ENCODE measurements around the gene PYURF.

Gene PYURF

GRCh38 chr4:88526221-88526815, 2.7 kb upstream of the PYURF start:
- DNase-seq, result peak; percentile 25 to 40
- no peak for TF ChIP-seq POLR2A (IDR thresholded peaks at IDR 0.05; ENCODE audit: low read length)
- no peak for TF ChIP-seq GATA1 (IDR thresholded peaks at IDR 0.05; ENCODE audit: low read depth, low read length)

- TF ChIP-seq POLR2A (IDR thresholded peaks at IDR 0.05; ENCODE audit: low read length), result no peak
- no peak for TF ChIP-seq GATA1 (IDR thresholded peaks at IDR 0.05; ENCODE audit: low read depth, low read length)
- DNase-seq, result peak; percentile 29 to 41
Measured at GRCh38 chr4:88524171-88524570, 595 bp upstream of the PYURF start.

GRCh38 chr4:88522702-88523324, 763 bp downstream of the PYURF start:
- DNase-seq, result peak; percentile 74 to 78

GRCh38 chr4:88518911-88519310, 4.7 kb downstream of the PYURF start:
- no peak for TF ChIP-seq GATA1 (IDR thresholded peaks at IDR 0.05; ENCODE audit: low read depth, low read length)
- TF ChIP-seq POLR2A (IDR thresholded peaks at IDR 0.05; ENCODE audit: low read length), result no peak

More at GRCh38 chr4:88522702-88523324, 763 bp downstream of the PYURF start:
- TF ChIP-seq GATA1 (IDR thresholded peaks at IDR 0.05; ENCODE audit: low read depth, low read length) (no peak), POLR2A (IDR thresholded peaks at IDR 0.05; ENCODE audit: low read length) (no peak)

GRCh38 chr4:88517825-88518224, 5.8 kb downstream of the PYURF start:
- TF ChIP-seq GATA1 (IDR thresholded peaks at IDR 0.05; ENCODE audit: low read depth, low read length) (no peak), POLR2A (IDR thresholded peaks at IDR 0.05; ENCODE audit: low read length) (no peak)
- no peak for DNase-seq

More at GRCh38 chr4:88518911-88519310, 4.7 kb downstream of the PYURF start:
- DNase-seq, result no peak

GRCh38 chr4:88516746-88517145, 6.8 kb downstream of the PYURF start:
- no peak for DNase-seq
- TF ChIP-seq POLR2A (IDR thresholded peaks at IDR 0.05; ENCODE audit: low read length), result no peak
- no peak for TF ChIP-seq GATA1 (IDR thresholded peaks at IDR 0.05; ENCODE audit: low read depth, low read length)

GRCh38 chr4:88514557-88515511, 8.7 kb downstream of the PYURF start:
- DNase-seq, result no peak
- TF ChIP-seq GATA1 (IDR thresholded peaks at IDR 0.05; ENCODE audit: low read depth, low read length) (no peak), POLR2A (IDR thresholded peaks at IDR 0.05; ENCODE audit: low read length) (no peak)

- no peak for DNase-seq
- no peak for TF ChIP-seq GATA1 (IDR thresholded peaks at IDR 0.05; ENCODE audit: low read depth, low read length)
- no peak for TF ChIP-seq POLR2A (IDR thresholded peaks at IDR 0.05; ENCODE audit: low read length)
Measured at GRCh38 chr4:88511236-88511635, 12.3 kb downstream of the PYURF start.

- no peak for DNase-seq
- TF ChIP-seq GATA1 (IDR thresholded peaks at IDR 0.05; ENCODE audit: low read depth, low read length), result no peak
Measured at GRCh38 chr4:88503344-88503743, 20.2 kb downstream of the PYURF start.

GRCh38 chr4:88497859-88498409, 25.6 kb downstream of the PYURF start:
- TF ChIP-seq POLR2A (IDR thresholded peaks at IDR 0.05; ENCODE audit: low read length) (no peak), GATA1 (IDR thresholded peaks at IDR 0.05; ENCODE audit: low read depth, low read length) (no peak)
- no peak for DNase-seq

GRCh38 chr4:88489100-88489761, 34.3 kb downstream of the PYURF start:
- no peak for DNase-seq
- TF ChIP-seq GATA1 (IDR thresholded peaks at IDR 0.05; ENCODE audit: low read depth, low read length), result no peak
- TF ChIP-seq POLR2A (IDR thresholded peaks at IDR 0.05; ENCODE audit: low read length), result no peak

- no peak for TF ChIP-seq POLR2A (IDR thresholded peaks at IDR 0.05; ENCODE audit: low read length)
- TF ChIP-seq GATA1 (IDR thresholded peaks at IDR 0.05; ENCODE audit: low read depth, low read length), result no peak
- DNase-seq, result no peak
Measured at GRCh38 chr4:88481537-88481936, 42.0 kb downstream of the PYURF start.

- DNase-seq, result no peak
- TF ChIP-seq GATA1 (IDR thresholded peaks at IDR 0.05; ENCODE audit: low read depth, low read length) (no peak), POLR2A (IDR thresholded peaks at IDR 0.05; ENCODE audit: low read length) (no peak)
Measured at GRCh38 chr4:88478247-88478646, 45.3 kb downstream of the PYURF start.

Data from erythroblast (primary cell).